ENCODE data around the gene ITGA1.

DNA sequence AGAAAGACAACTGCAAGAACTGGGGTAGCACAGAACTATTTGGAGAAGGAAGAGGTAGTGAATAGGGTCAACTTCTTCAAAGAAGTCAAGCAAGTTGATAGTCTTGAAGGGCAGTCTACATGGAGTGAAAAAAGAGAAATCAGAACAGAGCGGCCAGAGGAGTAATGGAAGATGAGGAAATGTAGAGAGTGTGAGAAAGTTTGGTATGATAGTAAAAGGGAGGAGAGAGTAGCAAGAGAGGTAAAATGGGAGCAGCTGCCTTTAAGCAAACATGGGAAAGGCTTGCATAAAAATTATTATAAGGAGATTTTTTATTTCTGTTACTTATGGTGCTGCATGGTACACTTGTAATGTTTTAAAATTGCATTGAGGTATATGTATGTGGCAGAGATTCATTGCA is 208.2 kb downstream of the ITGA1 start:
- TF ChIP-seq, protein P1, sequence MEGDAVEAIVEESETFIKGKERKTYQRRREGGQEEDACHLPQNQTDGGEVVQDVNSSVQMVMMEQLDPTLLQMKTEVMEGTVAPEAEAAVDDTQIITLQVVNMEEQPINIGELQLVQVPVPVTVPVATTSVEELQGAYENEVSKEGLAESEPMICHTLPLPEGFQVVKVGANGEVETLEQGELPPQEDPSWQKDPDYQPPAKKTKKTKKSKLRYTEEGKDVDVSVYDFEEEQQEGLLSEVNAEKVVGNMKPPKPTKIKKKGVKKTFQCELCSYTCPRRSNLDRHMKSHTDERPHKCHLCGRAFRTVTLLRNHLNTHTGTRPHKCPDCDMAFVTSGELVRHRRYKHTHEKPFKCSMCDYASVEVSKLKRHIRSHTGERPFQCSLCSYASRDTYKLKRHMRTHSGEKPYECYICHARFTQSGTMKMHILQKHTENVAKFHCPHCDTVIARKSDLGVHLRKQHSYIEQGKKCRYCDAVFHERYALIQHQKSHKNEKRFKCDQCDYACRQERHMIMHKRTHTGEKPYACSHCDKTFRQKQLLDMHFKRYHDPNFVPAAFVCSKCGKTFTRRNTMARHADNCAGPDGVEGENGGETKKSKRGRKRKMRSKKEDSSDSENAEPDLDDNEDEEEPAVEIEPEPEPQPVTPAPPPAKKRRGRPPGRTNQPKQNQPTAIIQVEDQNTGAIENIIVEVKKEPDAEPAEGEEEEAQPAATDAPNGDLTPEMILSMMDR (optimal IDR thresholded peaks at IDR 0.05 in 1 of 3, IDR thresholded peaks at IDR 0.05 in 1 of 3, conservative IDR thresholded peaks at IDR 0.05 in 1 of 3; ENCODE audit: extremely low read depth in 1 of 3, insufficient read depth in 2 of 3, low read length in 3 of 3) = no peak
- TF ChIP-seq EZH2 (IDR thresholded peaks at IDR 0.05; ENCODE audit: low read length) = no peak
